Heart right ventricle (tissue), 16 donors: ENCODE results near the gene PRKACA. TPM values are rescaled to one million over a fixed set of nuclear protein-coding genes. Genes with fewer than 3 reads are reported as not detected.

Experiments used
- ATAC-seq, 8 donors: fragments of 200-7000 bp; cut with Tn5 transposase; one replicate each; pipeline ENCODE4 v1.9.1; 2020; ENCODE audit warnings: mild to moderate bottlenecking in 8 of 8, moderate library complexity in 8 of 8, moderate number of reproducible peaks in 1 of 8
- DNase-seq, 2 donors: peaks; one replicate each; pipeline ENCODE4 v3.0.0-alpha.2; 2020
- H3K27ac ChIP-seq, 10 donors: fragments of 200-600 bp; sonication (generic) in 2 of 10; one replicate each; pipeline versions ENCODE4 v1.5.0 to v1.8.0; 2020 to 2022; ENCODE audit warnings: mild to moderate bottlenecking in 3 of 10
- H3K27me3 ChIP-seq, 7 donors: fragments of 200-600 bp; one replicate each; pipeline ENCODE4 v1.8.0; 2021 to 2022; ENCODE audit warnings: mild to moderate bottlenecking in 2 of 7
- H3K36me3 ChIP-seq, 9 donors: fragments of 200-600 bp; sonication (generic) in 1 of 9; one replicate each; pipeline versions ENCODE4 v1.5.0 to v1.8.0; 2020 to 2022; ENCODE audit warnings: mild to moderate bottlenecking in 2 of 9
- H3K4me1 ChIP-seq, 9 donors: fragments of 200-600 bp; sonication (generic) in 1 of 9; one replicate each; pipeline versions ENCODE4 v1.5.0 to v1.8.0; 2020 to 2022; ENCODE audit warnings: mild to moderate bottlenecking in 4 of 9
- H3K4me3 ChIP-seq, 10 donors: fragments of 200-600 bp; sonication (generic) in 2 of 10; one replicate each; pipeline versions ENCODE4 v1.5.0 to v1.8.0; 2020 to 2022; ENCODE audit warnings: mild to moderate bottlenecking in 7 of 10, moderate library complexity in 2 of 10
- H3K9me3 ChIP-seq, 11 donors: fragments of 200-600 bp in 10 of 11; sonication (generic) in 2 of 11; one replicate each; pipeline versions ENCODE4 v1.5.0 to v1.8.0; 2013 to 2022; ENCODE audit warnings: mild to moderate bottlenecking in 2 of 11, control low read depth in 1 of 11, moderate library complexity in 1 of 11
- CTCF ChIP-seq, 9 donors: fragments of 200-600 bp; sonication (generic) in 2 of 9; IDR thresholded peaks; one replicate each; pipeline versions ENCODE4 v1.5.0 to v1.8.0; 2021 to 2022; ENCODE audit warnings: antibody characterized with exemption in 9 of 9, mild to moderate bottlenecking in 5 of 9, moderate library complexity in 1 of 9
- WGBS, 2 donors: extraction: QIAGEN DNeasy Blood & Tissue Kit; methylation state at CpG; one replicate each; pipeline ENCODE4 v1.1.7; 2013; ENCODE audit warnings: inconsistent platforms in 1 of 2; 5-methylcytosine and 5-hydroxymethylcytosine counted together
- intact Hi-C, 10 donors: fragments of 100-400 bp; cut with DNase I; formaldehyde crosslinking; loops; one replicate each; pipeline versions ENCODE4 v1.11.1 to v1.14.2; 2022
- polyA plus RNA-seq, 2 donors: library from polyadenylated mRNA; stranded (reverse); fragments of 200-250 nt; gene quantifications; one replicate each; pipeline ENCODE4 v1.2.3, GENCODE V29; 2013
- total RNA-seq, 10 donors: library from RNA; stranded (reverse); fragmentation: NEBNext Ultra II Directional in 3 of 10; extraction: Animal tissue kit (Norgen Biotek cat#: 25700) in 3 of 10; gene quantifications; one replicate each; pipeline versions ENCODE4 v1.2.1 to v1.2.4, GENCODE V29; 2021 to 2023
- donor health status: Arrhythmogenic right ventricular cardiomyopathy.
- donor health status: ischemic (EF 13 %, LVEDD 7.1; RV severe dilation, severe dysfunction).
- donor health status: healthy with polysubstance abuse.
- donor health status: DM: no; HTN: yes; CAD: no.
- donor health status: DM: no; HTN: no; CAD: no.
- donor health status: ischemic (EF 25% LVEDD 6.9; RV normal size, moderate dysfunction).
- donor health status: ischemic (EF 25% LVEDD 5.7; RV mildly dilated, moderate dysfunction).
- donor health status: healthy.
- donor health status: DM: yes; HTN: yes; CAD: no.
- donor health status: Ischemic cardiomyopathy.
- donor health status: ischemic (EF 35%, LVEDD 5.7; RV mildly dilated, moderate dysfunction).
- donor health status: nonischemic (EF 11% LVEDD 7.7; RV severe dilation, severe dysfunction).
- donor health status: DM: yes; HTN: yes; CAD: no.
- donor health status: PGD.
- donor health status: ischemic (EF 29% LVEDD 5.4; RV normal size, mild dysfunction).
- donor health status: nonischemic (EF 23%, LVEDD 6.1; RV moderate dilation, normal function).

PRKACA gene
- total and polyA plus RNA-seq, 12 donors, result 196 to 691 (median 508) TPM

- H3K9me3 ChIP-seq, result no peaks in the 10 kb centered on the region
- no peaks in the 10 kb centered on the region for H3K27me3 ChIP-seq
- intact Hi-C loops, result loop anchor here in 8 of 10 donors (2.0 to 5.0 kb wide), 3 partner anchors 25 to 38 kb away; partner anchors contain the start of gene SAMD1 (in 1 of the 8)
- H3K27ac ChIP-seq, result peak overlapping the region in 9 of 10 donors; percentile 93 to 100 (median 95)
- peak overlapping the region in 9 of 10 donors; percentile 83 to 96 (median 90) for H3K4me3 ChIP-seq
- ATAC-seq (no peak), DNase-seq (no peak)
- TF ChIP-seq CTCF (IDR thresholded peaks at IDR 0.05), result no peak
- peaks cover 44 to 85% (median 81%) of the 10 kb centered on the region in 9 donors for H3K4me1 ChIP-seq
- WGBS, 2 donors, result 39 to 46% methylated on average over 5 of the region's 5 CpGs
- peaks cover 0 to 4% (median 0%) of the 10 kb centered on the region in 9 donors for H3K36me3 ChIP-seq
These were observed 1.8 kb downstream of the PRKACA start for GRCh38 chr19:14115756-14116155.

- H3K36me3 ChIP-seq, result peaks cover 0 to 4% (median 0%) of the 10 kb centered on the region in 9 donors
- peaks cover 40 to 84% (median 79%) of the 10 kb centered on the region in 9 donors for H3K4me1 ChIP-seq
- TF ChIP-seq CTCF (IDR thresholded peaks at IDR 0.05), result peak; percentile 33 to 72 (median 65)
- no peaks in the 10 kb centered on the region for H3K9me3 ChIP-seq
- intact Hi-C loops, result loop anchor here in 8 of 10 donors (5.0 kb wide), 2 partner anchors 33 to 38 kb away; no protein-coding TSS in a partner anchor
- peak; percentile 51 to 71 for DNase-seq
- no peaks in the 10 kb centered on the region for H3K27me3 ChIP-seq
- peak overlapping the region in 1 of 10 donors; percentile 96 for H3K4me3 ChIP-seq
- H3K27ac ChIP-seq, result peak overlapping the region in 9 of 10 donors; percentile 93 to 100 (median 95)
- WGBS, 2 donors, result 27 to 30% methylated on average over 9 of the region's 9 CpGs
- ATAC-seq, result peak in 2 of 8 donors; percentile 0 to 10
These were observed 2.7 kb downstream of the PRKACA start for GRCh38 chr19:14114854-14115253.

- WGBS, 2 donors, result 70 to 78% methylated on average over 7 of the region's 7 CpGs
- no peaks in the 10 kb centered on the region for H3K27me3 ChIP-seq
- peak overlapping the region in 9 of 10 donors; percentile 93 to 100 (median 95) for H3K27ac ChIP-seq
- peaks cover 37 to 80% (median 76%) of the 10 kb centered on the region in 9 donors for H3K4me1 ChIP-seq
- H3K36me3 ChIP-seq, result peaks cover 0 to 4% (median 0%) of the 10 kb centered on the region in 9 donors
- intact Hi-C loops, result no loop called here
- ATAC-seq (no peak), DNase-seq (no peak)
- H3K4me3 ChIP-seq, result peak overlapping the region in 1 of 10 donors; percentile 96
- H3K9me3 ChIP-seq, result no peaks in the 10 kb centered on the region
- TF ChIP-seq CTCF (IDR thresholded peaks at IDR 0.05), result no peak
These were observed 3.1 kb downstream of the PRKACA start for GRCh38 chr19:14114439-14114838.

DNA sequence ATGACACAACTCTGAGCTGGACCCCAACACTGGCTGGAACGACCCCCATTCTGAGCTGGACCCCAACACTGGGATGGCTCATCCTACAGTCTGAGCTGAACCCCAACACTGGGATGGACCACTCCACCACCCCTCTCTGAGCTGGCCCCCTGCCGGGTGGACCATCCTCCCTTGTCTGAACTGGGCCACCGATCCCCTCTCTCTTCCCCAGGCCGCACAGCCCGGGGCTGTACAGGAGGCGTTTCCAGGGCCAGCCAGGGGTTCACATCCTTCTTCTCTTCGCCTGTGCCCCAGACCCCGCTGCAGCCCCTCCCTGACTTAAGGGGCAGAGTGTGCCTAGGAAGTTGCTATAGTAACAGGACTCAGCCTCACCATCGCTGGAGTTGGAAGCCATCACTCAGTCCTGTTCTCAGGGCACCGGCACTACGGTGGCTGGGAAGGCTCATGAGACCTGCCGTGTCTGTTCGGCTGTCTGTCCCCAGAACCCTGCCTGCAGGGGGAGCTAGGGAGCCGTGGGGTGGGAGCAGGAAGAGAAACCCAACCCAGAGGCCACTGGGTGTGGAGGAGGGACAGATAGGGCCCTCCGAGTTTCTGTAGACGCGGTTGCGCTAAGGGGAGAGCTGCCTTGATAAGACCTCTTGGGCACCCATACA lies 3.7 kb downstream of the PRKACA start:
- Histone ChIP-seq H3K9me3 (no peaks in the 10 kb centered on the region), H3K4me1 (peaks cover 37 to 78% (median 71%) of the 10 kb centered on the region in 9 donors), H3K27me3 (no peaks in the 10 kb centered on the region), H3K27ac (peak overlapping the region; percentile 93 to 100 (median 96)), H3K36me3 (peaks cover 0 to 8% (median 0%) of the 10 kb centered on the region in 9 donors), H3K4me3 (peak overlapping the region in 7 of 10 donors; percentile 4 to 51 (median 42))
- TF ChIP-seq CTCF (IDR thresholded peaks at IDR 0.05), result peak in 7 of 9 donors; percentile 26 to 38 (median 35)
- intact Hi-C loops, result no loop called here
- WGBS, 2 donors, result 73 to 80% methylated on average over 18 of the region's 18 CpGs
- ATAC-seq, result no peak
- DNase-seq, result peak in 1 of 2 donors; percentile 54
